Forelimb muscle (tissue), 1 donor: ENCODE data around the gene CDX1. TPM values are rescaled to one million over a fixed set of nuclear protein-coding genes. Genes with fewer than 3 reads are reported as not detected.
"Not testable (repeated sequence)": the region's sequence is repeated elsewhere in the genome, so short reads cannot be mapped to it uniquely, and the experiment has no call there.

Experiments
- DNase-seq: peaks from one replicate; pipeline ENCODE4 v3.0.0-alpha.2; 2013; ENCODE audit warnings: low read depth
- polyA plus RNA-seq: library from polyadenylated mRNA; unstranded; fragments of 120-200 nt; gene quantifications from one replicate; pipeline ENCODE4 v1.2.1, GENCODE V29; 2013; ENCODE audit not compliant: insufficient read length

CDX1 gene
- polyA plus RNA-seq, 1 donor: 0.24 TPM

GRCh38 chr5:150233706-150234105 lies 67.1 kb downstream of the CDX1 start:
- not testable (repeated sequence) for DNase-seq

Other genes with a start within 250 kb of the CDX1 start
- 0.06 TPM for gene PDE6A, start 222.0 kb upstream of the CDX1 start, polyA plus RNA-seq
- 8.6 TPM for gene SLC26A2, start 206.0 kb upstream of the CDX1 start, polyA plus RNA-seq
- gene TIGD6, start 166.1 kb upstream of the CDX1 start, polyA plus RNA-seq: 2.1 TPM
- gene HMGXB3, start 166.0 kb upstream of the CDX1 start, polyA plus RNA-seq: 17.5 TPM
- 22.9 TPM for gene CSF1R, start 80.2 kb upstream of the CDX1 start, polyA plus RNA-seq
- 115 TPM for gene PDGFRB, start 10.9 kb upstream of the CDX1 start, polyA plus RNA-seq
- 0.30 TPM for gene SLC6A7, start 23.3 kb downstream of the CDX1 start, polyA plus RNA-seq
- 96.2 TPM for gene CAMK2A, start 123.0 kb downstream of the CDX1 start, polyA plus RNA-seq
- 5.7 TPM for gene ARSI, start 136.1 kb downstream of the CDX1 start, polyA plus RNA-seq
- 16.9 TPM for gene TCOF1, start 190.9 kb downstream of the CDX1 start, polyA plus RNA-seq
- 75.3 TPM for gene CD74, start 246.1 kb downstream of the CDX1 start, polyA plus RNA-seq